Keratinocyte (primary cell): ENCODE results near the gene JCAD.

Source experiments
- CTCF ChIP-seq, 3 experiments: IDR thresholded peaks in 1 of 3; conservative IDR thresholded peaks in 1 of 3; optimal IDR thresholded peaks in 1 of 3; 2 replicates in 2 of 3; 3 replicates in 1 of 3; pipeline versions ENCODE3 to v1.5.1; 2011; ENCODE audit warnings: low read length in 3 of 3, mild to moderate bottlenecking in 3 of 3, moderate library complexity in 2 of 3, control low read depth in 1 of 3, inconsistent platforms in 1 of 3; ENCODE audit not compliant: insufficient read depth in 2 of 3; ENCODE audit errors: extremely low read depth in 1 of 3
- EZH2 ChIP-seq: IDR thresholded peaks from one replicate; pipeline ENCODE4 v1.6.1; 2012; ENCODE audit warnings: inconsistent platforms, mild to moderate bottlenecking, low read length, moderate library complexity

GRCh38 chr10:30011396-30011795, 48.0 kb downstream of the JCAD start:
- TF ChIP-seq EZH2: no peak
- no peak for TF ChIP-seq CTCF (optimal IDR thresholded peaks at IDR 0.05 in 1 of 3, IDR thresholded peaks at IDR 0.05 in 1 of 3, conservative IDR thresholded peaks at IDR 0.05 in 1 of 3; ENCODE audit: extremely low read depth in 1 of 3, insufficient read depth in 2 of 3, low read length in 3 of 3)
